DND-41 (cell line): ENCODE results near the gene ARSB.

Source experiments
- EZH2 ChIP-seq: IDR thresholded peaks from 3 replicates; pipeline ENCODE4 v1.6.1; 2012; ENCODE audit warnings: borderline replicate concordance, low read depth, mild to moderate bottlenecking, moderate library complexity, low read length, inconsistent platforms; ENCODE audit not compliant: severe bottlenecking
- TF ChIP-seq, protein P1 (sequence below): IDR thresholded peaks from 2 replicates; pipeline ENCODE4 v1.5.1; 2012; ENCODE audit warnings: borderline replicate concordance, low read length, moderate library complexity, mild to moderate bottlenecking; ENCODE audit not compliant: poor library complexity, severe bottlenecking; ENCODE audit errors: extremely low read depth

GRCh38 chr5:78793907-78794662, 191.0 kb downstream of the ARSB start:
- TF ChIP-seq, protein P1, sequence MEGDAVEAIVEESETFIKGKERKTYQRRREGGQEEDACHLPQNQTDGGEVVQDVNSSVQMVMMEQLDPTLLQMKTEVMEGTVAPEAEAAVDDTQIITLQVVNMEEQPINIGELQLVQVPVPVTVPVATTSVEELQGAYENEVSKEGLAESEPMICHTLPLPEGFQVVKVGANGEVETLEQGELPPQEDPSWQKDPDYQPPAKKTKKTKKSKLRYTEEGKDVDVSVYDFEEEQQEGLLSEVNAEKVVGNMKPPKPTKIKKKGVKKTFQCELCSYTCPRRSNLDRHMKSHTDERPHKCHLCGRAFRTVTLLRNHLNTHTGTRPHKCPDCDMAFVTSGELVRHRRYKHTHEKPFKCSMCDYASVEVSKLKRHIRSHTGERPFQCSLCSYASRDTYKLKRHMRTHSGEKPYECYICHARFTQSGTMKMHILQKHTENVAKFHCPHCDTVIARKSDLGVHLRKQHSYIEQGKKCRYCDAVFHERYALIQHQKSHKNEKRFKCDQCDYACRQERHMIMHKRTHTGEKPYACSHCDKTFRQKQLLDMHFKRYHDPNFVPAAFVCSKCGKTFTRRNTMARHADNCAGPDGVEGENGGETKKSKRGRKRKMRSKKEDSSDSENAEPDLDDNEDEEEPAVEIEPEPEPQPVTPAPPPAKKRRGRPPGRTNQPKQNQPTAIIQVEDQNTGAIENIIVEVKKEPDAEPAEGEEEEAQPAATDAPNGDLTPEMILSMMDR: no peak
- no peak for TF ChIP-seq EZH2
